HG03045 (cell line): ENCODE data around the gene RAD18.

Source experiments
- ATAC-seq: cut with Tn5 transposase; IDR thresholded peaks from one replicate; pipeline ENCODE4 v1.9.1; 2021; ENCODE audit warnings: mild to moderate bottlenecking, moderate library complexity; ENCODE audit not compliant: unreplicated experiment

Gene RAD18

DNA sequence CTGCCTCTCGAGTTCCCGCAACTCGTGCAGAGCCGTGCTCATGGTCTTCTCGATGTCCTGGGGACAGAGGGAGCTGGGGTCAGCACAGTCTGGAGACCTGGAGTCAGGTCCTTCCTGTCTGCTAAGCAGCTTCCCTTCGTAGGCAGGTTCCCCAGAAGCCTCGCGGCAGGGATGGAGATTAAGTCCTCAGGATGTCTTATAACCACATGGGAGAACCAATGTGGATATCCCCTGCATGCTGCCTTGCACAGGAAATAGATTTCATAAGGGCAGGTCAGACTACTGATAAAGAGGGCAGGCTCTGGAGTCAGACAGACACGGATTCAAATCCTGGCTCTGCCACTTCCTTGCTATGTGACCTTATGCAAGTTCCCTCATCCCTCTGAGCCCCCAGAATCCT, 22.6 kb upstream of the RAD18 start:
- no peak for ATAC-seq

GRCh38 chr3:8985411-8985831, 22.1 kb upstream of the RAD18 start:
- ATAC-seq = no peak

- no peak for ATAC-seq
These were observed 21.3 kb upstream of the RAD18 start for GRCh38 chr3:8984526-8984925.

GRCh38 chr3:8984081-8984480, 20.8 kb upstream of the RAD18 start:
- no peak for ATAC-seq

GRCh38 chr3:8983591-8983990, 20.3 kb upstream of the RAD18 start:
- no peak for ATAC-seq

- no peak for ATAC-seq
These were observed 19.8 kb upstream of the RAD18 start for GRCh38 chr3:8983026-8983425.

- no peak for ATAC-seq
These were observed 19.2 kb upstream of the RAD18 start for GRCh38 chr3:8982509-8982908.

- ATAC-seq = no peak
These were observed 18.4 kb upstream of the RAD18 start for GRCh38 chr3:8981700-8982099.

GRCh38 chr3:8981296-8981695, 18.0 kb upstream of the RAD18 start:
- no peak for ATAC-seq

GRCh38 chr3:8980756-8981257, 17.5 kb upstream of the RAD18 start:
- no peak for ATAC-seq

DNA sequence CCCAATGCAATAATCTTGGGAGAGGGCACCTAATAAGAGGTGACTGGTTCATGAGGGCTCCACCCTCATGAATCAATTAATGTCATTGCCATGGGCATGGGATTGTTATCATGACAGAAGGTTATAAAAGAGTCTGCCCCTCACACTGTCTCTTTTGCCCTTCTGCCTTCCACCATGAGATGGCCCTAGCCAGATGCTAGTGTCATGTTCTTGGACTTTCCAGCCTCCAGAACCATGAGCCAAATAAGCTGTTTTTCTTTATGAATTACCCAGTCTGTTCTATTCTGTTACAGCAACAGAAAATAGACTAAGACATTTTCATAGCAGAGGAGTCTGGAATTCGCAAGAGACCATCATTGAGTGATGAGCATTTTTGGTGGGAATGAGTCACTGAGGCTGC, 16.0 kb upstream of the RAD18 start:
- ATAC-seq = no peak

DNA sequence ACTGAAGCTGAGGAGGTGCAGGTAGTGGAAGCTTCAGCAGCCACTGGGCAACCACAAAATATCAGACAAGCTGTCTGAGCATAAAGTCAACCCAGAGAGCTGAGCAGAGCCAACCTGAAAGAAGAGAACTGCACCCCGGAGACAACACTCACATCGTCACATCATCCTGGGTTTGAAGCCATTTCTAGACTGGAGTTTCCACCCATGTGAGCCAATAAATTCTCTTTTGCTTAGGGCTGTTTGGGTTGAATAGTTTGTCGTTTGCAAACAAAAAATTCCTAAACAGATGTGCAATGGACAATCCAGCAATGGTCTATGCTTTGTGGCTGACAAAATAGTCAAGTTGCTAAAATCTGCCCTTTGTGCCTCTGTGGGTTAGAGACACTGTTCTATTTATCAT, 15.3 kb upstream of the RAD18 start:
- no peak for ATAC-seq

GRCh38 chr3:8976540-8977182, 13.4 kb upstream of the RAD18 start:
- ATAC-seq = no peak

- ATAC-seq = no peak
These were observed 12.1 kb upstream of the RAD18 start for GRCh38 chr3:8975081-8976020.

GRCh38 chr3:8974458-8974857, 11.2 kb upstream of the RAD18 start:
- no peak for ATAC-seq

DNA sequence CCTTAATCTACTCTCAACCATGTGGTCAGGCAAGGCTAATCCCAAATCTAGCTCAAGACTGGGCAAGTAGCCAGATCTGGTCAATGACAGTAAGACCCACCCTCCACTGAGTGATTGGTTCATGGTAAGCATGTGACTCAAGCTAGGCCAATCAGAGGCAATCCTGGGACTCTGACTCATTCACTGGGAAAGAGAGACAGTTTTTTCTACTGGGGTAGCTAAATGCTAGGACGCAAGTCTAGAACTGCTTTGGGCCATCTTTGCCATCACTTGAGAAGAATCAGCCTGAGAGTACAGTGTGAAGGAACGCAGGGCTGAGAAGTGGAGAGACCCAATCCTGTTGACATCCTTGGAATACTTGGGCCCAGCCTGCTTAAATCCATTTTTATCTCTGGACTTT, 9.4 kb upstream of the RAD18 start:
- ATAC-seq = no peak

GRCh38 chr3:8970971-8971589, 7.8 kb upstream of the RAD18 start:
- ATAC-seq = no peak

- no peak for ATAC-seq
These were observed 6.0 kb upstream of the RAD18 start for GRCh38 chr3:8969241-8969640.

DNA sequence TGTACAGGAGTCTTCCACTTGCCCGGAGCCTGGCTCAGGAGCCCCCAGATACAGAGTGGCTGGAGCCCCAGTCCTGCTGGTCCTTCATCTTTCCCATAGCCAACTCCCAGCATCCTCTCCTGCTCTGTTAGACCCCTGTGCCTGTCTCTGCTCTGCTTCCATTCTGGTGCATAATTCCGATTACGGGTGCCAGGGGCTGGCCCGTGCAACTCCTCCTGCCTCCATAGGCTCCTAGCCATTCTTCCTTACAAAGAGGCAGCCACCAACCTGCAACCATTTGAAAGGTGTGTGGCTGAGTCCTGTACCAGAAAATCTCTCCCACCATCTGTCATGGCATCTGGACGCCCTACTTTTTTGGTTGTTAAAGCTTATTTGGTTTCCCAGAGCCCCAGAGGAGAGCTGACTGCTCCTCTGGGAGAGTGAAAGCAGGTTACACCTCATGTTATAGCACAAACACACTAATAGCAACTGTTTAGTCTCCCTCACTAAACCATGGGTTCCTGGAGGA, 5.2 kb upstream of the RAD18 start:
- no peak for ATAC-seq

GRCh38 chr3:8967553-8967952, 4.3 kb upstream of the RAD18 start:
- no peak for ATAC-seq

- no peak for ATAC-seq
These were observed 3.6 kb upstream of the RAD18 start for GRCh38 chr3:8966820-8967348.
